ENCODE results near the gene LILRA1. TPM values are rescaled to one million over a fixed set of nuclear protein-coding genes. Genes with fewer than 3 reads are reported as not detected.

LILRA1 gene
- total and polyA plus RNA-seq, 2 donors (not counting 1 experiment from before 2014, with no cell fraction given): 1.5 TPM; not detected in 1

DNA sequence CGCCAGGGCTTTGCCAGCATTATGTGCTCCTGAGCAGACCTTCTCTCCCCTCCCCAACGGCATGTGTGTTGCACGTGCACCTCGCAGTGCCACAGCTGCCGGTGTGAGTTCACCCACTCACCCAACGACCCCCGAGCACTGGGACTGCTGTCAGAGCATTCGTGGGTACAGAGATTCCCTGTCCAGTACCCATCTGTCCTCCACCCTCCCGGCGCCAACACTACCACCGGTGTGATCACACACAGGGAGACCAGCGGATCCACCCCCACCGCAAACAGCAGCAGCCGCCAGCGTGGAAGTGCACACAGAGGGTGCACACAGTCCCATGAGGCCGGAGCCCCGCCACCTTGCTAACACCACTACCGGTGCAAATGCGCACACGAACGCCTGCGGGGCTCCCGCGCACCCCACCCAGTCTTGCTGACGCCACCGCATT, 15.9 kb downstream of the LILRA1 start:
- Histone ChIP-seq H4K20me1 (ENCODE audit: control insufficient read depth, insufficient read depth, low read length, poor library complexity, severe bottlenecking) (no peaks in the 10 kb centered on the region), H3K27ac (ENCODE audit: low read length in 2 of 2) (no peak overlapping the region), H3K27me3 (replicated peaks in 1 of 4; ENCODE audit: control extremely low read depth in 1 of 4, control insufficient read depth in 3 of 4, insufficient read depth in 4 of 4, low read length in 3 of 4) (no peaks in the 10 kb centered on the region), H3K36me3 (replicated peaks in 1 of 2; ENCODE audit: control extremely low read depth in 1 of 2, control insufficient read depth in 1 of 2, extremely low read depth in 1 of 2, insufficient read depth in 2 of 2, low read length in 1 of 2) (no peaks in the 10 kb centered on the region), H3K9me3 (ENCODE audit: control extremely low read depth in 1 of 3, control insufficient read depth in 2 of 3, insufficient read depth in 1 of 3, low read length in 2 of 3) (peaks cover 0 to 4% (median 2%) of the 10 kb centered on the region in 3 donors), H2AFZ (ENCODE audit: insufficient read depth, low read depth, low read length, poor library complexity, severe bottlenecking) (no peak overlapping the region), H3K4me2 (replicated peaks; ENCODE audit: low read depth, low read length, poor library complexity, severe bottlenecking) (no peak overlapping the region), H3K4me1 (ENCODE audit: control insufficient read depth in 2 of 2, insufficient read depth in 2 of 2, low read length in 2 of 2) (peaks cover 37 to 46% of the 10 kb centered on the region in 2 donors), H3K4me3 (ENCODE audit: control extremely low read depth in 1 of 5, extremely low read depth in 1 of 5, insufficient read depth in 1 of 5, low read depth in 2 of 5, low read length in 4 of 5) (no peak overlapping the region), H3K9ac (ENCODE audit: low read length) (no peak overlapping the region), H3K79me2 (ENCODE audit: control insufficient read depth, insufficient read depth, low read length) (peaks cover 9% of the 10 kb centered on the region)
- TF ChIP-seq EZH2 (IDR thresholded peaks at IDR 0.05; ENCODE audit: borderline replicate concordance, insufficient read depth, low read depth, low read length, poor library complexity, severe bottlenecking) (no peak), CTCF (IDR thresholded peaks at IDR 0.05) (no peak)
- ChIA-PET CTCF (interaction anchor here (0.8 to 1.7 kb wide), 2 partner anchors 10 to 128 kb away, joined by 3 to 7 read pairs; no protein-coding TSS in a partner anchor), POLR2A (no interaction called here)
- Mint-ChIP-seq H3K4me1 (peaks cover 54% of the 10 kb centered on the region), H3K9me3 (ENCODE audit: insufficient read depth) (peaks cover 4% of the 10 kb centered on the region), H3K27ac (no peak overlapping the region), H3K4me3 (no peak overlapping the region), H3K27me3 (no peaks in the 10 kb centered on the region)
- ATAC-seq (ENCODE audit: low read depth): no peak
- DNase-seq: no peak
- WGBS (ENCODE audit: insufficient coverage): 94% methylated on average over 26 of the region's 26 CpGs
- intact Hi-C loops (cut with micrococcal nuclease): no loop called here

- Mint-ChIP-seq H3K4me3 (no peak overlapping the region), H3K9me3 (ENCODE audit: insufficient read depth) (no peaks in the 10 kb centered on the region), H3K27ac (peak overlapping the region; percentile 3), H3K4me1 (peaks cover 61% of the 10 kb centered on the region), H3K27me3 (no peaks in the 10 kb centered on the region)
- DNase-seq: no peak
- ChIA-PET CTCF (interaction anchor here (0.6 kb wide), 1 partner anchor 179 kb away, joined by 3 read pairs; no protein-coding TSS in a partner anchor), POLR2A (no interaction called here)
- WGBS (ENCODE audit: insufficient coverage): 88% methylated on average over 1 of the region's 1 CpG
- TF ChIP-seq CTCF (IDR thresholded peaks at IDR 0.05): no peak
- TF ChIP-seq EZH2 (IDR thresholded peaks at IDR 0.05; ENCODE audit: borderline replicate concordance, insufficient read depth, low read depth, low read length, poor library complexity, severe bottlenecking): no peak
- H3K27me3 ChIP-seq (replicated peaks in 1 of 4; ENCODE audit: control extremely low read depth in 1 of 4, control insufficient read depth in 3 of 4, insufficient read depth in 4 of 4, low read length in 3 of 4): no peaks in the 10 kb centered on the region
- peak overlapping the region; percentile 65 for H3K4me2 ChIP-seq (replicated peaks; ENCODE audit: low read depth, low read length, poor library complexity, severe bottlenecking)
- no peaks in the 10 kb centered on the region for H4K20me1 ChIP-seq (ENCODE audit: control insufficient read depth, insufficient read depth, low read length, poor library complexity, severe bottlenecking)
- ATAC-seq (ENCODE audit: low read depth): no peak
- H3K27ac ChIP-seq (ENCODE audit: low read length in 2 of 2): no peak overlapping the region
- no peaks in the 10 kb centered on the region for H3K9me3 ChIP-seq (ENCODE audit: control extremely low read depth in 1 of 3, control insufficient read depth in 2 of 3, insufficient read depth in 1 of 3, low read length in 2 of 3)
- H3K4me3 ChIP-seq (ENCODE audit: control extremely low read depth in 1 of 5, extremely low read depth in 1 of 5, insufficient read depth in 1 of 5, low read depth in 2 of 5, low read length in 4 of 5): no peak overlapping the region
- H3K79me2 ChIP-seq (ENCODE audit: control insufficient read depth, insufficient read depth, low read length): peaks cover 17% of the 10 kb centered on the region
- intact Hi-C loops (cut with micrococcal nuclease): loop anchor here (10.0 kb wide), 1 partner anchor 48 kb away; no protein-coding TSS in a partner anchor
- H3K36me3 ChIP-seq (replicated peaks in 1 of 2; ENCODE audit: control extremely low read depth in 1 of 2, control insufficient read depth in 1 of 2, extremely low read depth in 1 of 2, insufficient read depth in 2 of 2, low read length in 1 of 2): no peaks in the 10 kb centered on the region
- no peak overlapping the region for H3K9ac ChIP-seq (ENCODE audit: low read length)
- H3K4me1 ChIP-seq (ENCODE audit: control insufficient read depth in 2 of 2, insufficient read depth in 2 of 2, low read length in 2 of 2): peaks cover 45 to 50% of the 10 kb centered on the region in 2 donors
- H2AFZ ChIP-seq (ENCODE audit: insufficient read depth, low read depth, low read length, poor library complexity, severe bottlenecking): no peak overlapping the region
Observed at GRCh38 chr19:54612428-54612827, 19.0 kb downstream of the LILRA1 start.
